Measurements from ENCODE around the gene PHF21B.
A peak's percentile ranks its signal among the peaks of the same experiment; 100 is the strongest.
"Not testable (repeated sequence)": the region's sequence is repeated elsewhere in the genome, so short reads cannot be mapped to it uniquely, and the experiment has no call there.

PHF21B gene

GRCh38 chr22:45009606-45010531 lies at the start of gene PHF21B:
Gene PHF21B (minus strand): TSS chr22:45010005. CDS start chr22:45009549, 456 bp downstream.
- peak; percentile 82 for DNase-seq (ENCODE audit: low spot score)

- DNase-seq (ENCODE audit: low spot score), result no peak
These were observed 49.5 kb upstream of the PHF21B start for GRCh38 chr22:45059296-45059695.

- no peak for DNase-seq (ENCODE audit: low spot score)
These were observed 48.8 kb upstream of the PHF21B start for GRCh38 chr22:45058622-45058912.

- no peak for DNase-seq (ENCODE audit: low spot score)
These were observed 46.1 kb upstream of the PHF21B start for GRCh38 chr22:45055936-45056335.

GRCh38 chr22:45053571-45053970 lies 43.8 kb upstream of the PHF21B start:
- DNase-seq (ENCODE audit: low spot score), result no peak

GRCh38 chr22:45053094-45053493 lies 43.3 kb upstream of the PHF21B start:
- no peak for DNase-seq (ENCODE audit: low spot score)

GRCh38 chr22:45052665-45053064 lies 42.9 kb upstream of the PHF21B start:
- DNase-seq (ENCODE audit: low spot score), result not testable (repeated sequence)

GRCh38 chr22:45051946-45052345 lies 42.1 kb upstream of the PHF21B start:
- DNase-seq (ENCODE audit: low spot score), result no peak

- no peak for DNase-seq (ENCODE audit: low spot score)
These were observed 41.6 kb upstream of the PHF21B start for GRCh38 chr22:45051419-45051818.

GRCh38 chr22:45047260-45047659 lies 37.5 kb upstream of the PHF21B start:
- no peak for DNase-seq (ENCODE audit: low spot score)

GRCh38 chr22:45045208-45045607 lies 35.4 kb upstream of the PHF21B start:
- no peak for DNase-seq (ENCODE audit: low spot score)

GRCh38 chr22:45042263-45042662 lies 32.5 kb upstream of the PHF21B start:
- DNase-seq (ENCODE audit: low spot score), result no peak

GRCh38 chr22:45039133-45039532 lies 29.3 kb upstream of the PHF21B start:
- DNase-seq (ENCODE audit: low spot score), result no peak

GRCh38 chr22:45036154-45036553 lies 26.3 kb upstream of the PHF21B start:
- DNase-seq (ENCODE audit: low spot score), result peak; percentile 17

- DNase-seq (ENCODE audit: low spot score), result no peak
These were observed 25.0 kb upstream of the PHF21B start for GRCh38 chr22:45034821-45035220.

GRCh38 chr22:45034156-45034555 lies 24.4 kb upstream of the PHF21B start:
- no peak for DNase-seq (ENCODE audit: low spot score)

GRCh38 chr22:45033136-45033535 lies 23.3 kb upstream of the PHF21B start:
- DNase-seq (ENCODE audit: low spot score), result no peak

GRCh38 chr22:45031629-45032403 lies 22.0 kb upstream of the PHF21B start:
- DNase-seq (ENCODE audit: low spot score), result no peak

- no peak for DNase-seq (ENCODE audit: low spot score)
These were observed 19.7 kb upstream of the PHF21B start for GRCh38 chr22:45029501-45029900.

GRCh38 chr22:45026511-45026910 lies 16.7 kb upstream of the PHF21B start:
- DNase-seq (ENCODE audit: low spot score), result no peak

- DNase-seq (ENCODE audit: low spot score), result no peak
These were observed 13.6 kb upstream of the PHF21B start for GRCh38 chr22:45023431-45023830.

- DNase-seq (ENCODE audit: low spot score), result no peak
These were observed 10.3 kb upstream of the PHF21B start for GRCh38 chr22:45019861-45020655.
